CD4-positive, alpha-beta memory T cell (primary cell): ENCODE measurements around the gene ZFPL1. TPM values are rescaled to one million over a fixed set of nuclear protein-coding genes. Genes with fewer than 3 reads are reported as not detected.

Experiments
- CTCF ChIA-PET: fragments of 350-600 bp; sonication (Branson Sonifier 250); formaldehyde crosslinking; loops from one replicate; lab custom pipeline; 2021; ENCODE audit warnings: inconsistent platforms; ENCODE audit not compliant: partially characterized antibody; lab: Charles Lee
- POLR2A ChIA-PET: fragments of 350-600 bp; sonication (Branson Sonifier 250); formaldehyde crosslinking; loops from one replicate; lab custom pipeline; 2021; ENCODE audit not compliant: partially characterized antibody; lab: Charles Lee
- DNase-seq, 5 donors: peaks; one replicate each; pipeline versions ENCODE4 v3.0.0 to v3.0.0-alpha.2; 2020 to 2022; ENCODE audit warnings: mixed read lengths in 1 of 5
- H3K27ac ChIP-seq: one replicate; pipeline ENCODE4 v1.7.0; 2013; ENCODE audit warnings: low read depth, low read length
- H3K27me3 ChIP-seq: 2 replicates; pipeline ENCODE4 v1.7.0; 2013; ENCODE audit warnings: mild to moderate bottlenecking, low read length, moderate library complexity; ENCODE audit not compliant: insufficient read depth
- H3K36me3 ChIP-seq: 2 replicates; pipeline ENCODE4 v1.7.0; 2013; ENCODE audit warnings: mild to moderate bottlenecking, low read length, moderate library complexity; ENCODE audit not compliant: insufficient read depth
- H3K4me1 ChIP-seq: 2 replicates; pipeline ENCODE4 v1.7.0; 2013; ENCODE audit warnings: mild to moderate bottlenecking, low read length, moderate library complexity; ENCODE audit not compliant: insufficient read depth
- H3K4me3 ChIP-seq, 2 donors: one replicate each; pipeline ENCODE4 v1.7.0; 2013; ENCODE audit warnings: low read length in 2 of 2, mild to moderate bottlenecking in 1 of 2
- H3K9me3 ChIP-seq, 2 donors: one replicate each; pipeline ENCODE4 v1.7.0; 2013; ENCODE audit warnings: low read length in 2 of 2, control low read depth in 1 of 2; ENCODE audit not compliant: control insufficient read depth in 1 of 2
- H3K27ac Mint-ChIP-seq, 7 donors: one replicate each; pipeline ENCODE4 v1.8.0; 2020 to 2021; ENCODE audit warnings: mixed read lengths in 7 of 7, mild to moderate bottlenecking in 6 of 7, inconsistent platforms in 3 of 7, moderate library complexity in 3 of 7
- H3K27me3 Mint-ChIP-seq, 2 donors: one replicate each; pipeline ENCODE4 v1.8.0; 2020 to 2021; ENCODE audit warnings: mixed read lengths in 2 of 2
- H3K36me3 Mint-ChIP-seq, 2 donors: one replicate each; pipeline ENCODE4 v1.8.0; 2020 to 2021; ENCODE audit warnings: mixed read lengths in 2 of 2, inconsistent platforms in 1 of 2, mild to moderate bottlenecking in 1 of 2
- H3K4me1 Mint-ChIP-seq, 4 donors: one replicate each; pipeline ENCODE4 v1.8.0; 2020 to 2021; ENCODE audit warnings: mixed read lengths in 4 of 4, mild to moderate bottlenecking in 1 of 4
- H3K4me3 Mint-ChIP-seq, 8 donors: one replicate each; pipeline ENCODE4 v1.8.0; 2020 to 2021; ENCODE audit warnings: mixed read lengths in 8 of 8, mild to moderate bottlenecking in 7 of 8, moderate library complexity in 6 of 8, inconsistent platforms in 3 of 8
- H3K9me3 Mint-ChIP-seq, 8 donors: one replicate each; pipeline ENCODE4 v1.8.0; 2020 to 2021; ENCODE audit warnings: mixed read lengths in 8 of 8, mild to moderate bottlenecking in 5 of 8, inconsistent platforms in 3 of 8, moderate library complexity in 1 of 8
- intact Hi-C: fragments of 100-400 bp; cut with micrococcal nuclease; formaldehyde crosslinking; loops from one replicate; pipeline ENCODE4 v1.15.1; 2023
- polyA plus RNA-seq, 2 donors: library from polyadenylated mRNA; unstranded; fragments of 300-500 nt; fragmentation: Illumina TruSeq; gene quantifications; one replicate each; pipeline ENCODE4 v1.2.3, GENCODE V29; 2021
- total RNA-seq, 2 experiments: library from RNA; stranded (reverse); gene quantifications; one replicate each; pipeline ENCODE4 v1.2.3, GENCODE V29; 2021

ZFPL1 gene
- total and polyA plus RNA-seq, 4 experiments from 2014 or later, result 28.7 to 51.9 (median 39.8) TPM

DNA sequence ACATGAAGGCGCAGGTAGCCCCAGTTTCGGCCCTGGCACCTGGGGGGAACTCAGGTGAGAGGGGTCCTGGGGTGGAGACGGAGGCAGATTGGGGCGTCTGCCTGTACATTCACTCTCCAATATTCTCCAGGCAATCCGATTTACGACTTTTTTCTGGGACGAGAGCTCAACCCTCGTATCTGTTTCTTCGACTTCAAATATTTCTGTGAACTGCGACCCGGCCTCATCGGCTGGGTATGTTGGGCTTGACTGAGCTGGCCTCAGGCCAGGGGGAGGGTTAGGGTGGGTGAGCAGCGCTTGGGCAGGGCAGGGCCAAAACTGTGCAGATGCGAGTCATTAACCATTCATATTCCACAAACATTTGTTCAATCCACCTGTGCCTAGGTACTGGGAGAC lies 29.3 kb downstream of the ZFPL1 start:
- intact Hi-C loops, result loop anchor here (2.0 to 10.0 kb wide), 4 partner anchors 189 to 401 kb away; partner anchors contain the start of genes DPF2, PPP2R5B and RASGRP2

DNA sequence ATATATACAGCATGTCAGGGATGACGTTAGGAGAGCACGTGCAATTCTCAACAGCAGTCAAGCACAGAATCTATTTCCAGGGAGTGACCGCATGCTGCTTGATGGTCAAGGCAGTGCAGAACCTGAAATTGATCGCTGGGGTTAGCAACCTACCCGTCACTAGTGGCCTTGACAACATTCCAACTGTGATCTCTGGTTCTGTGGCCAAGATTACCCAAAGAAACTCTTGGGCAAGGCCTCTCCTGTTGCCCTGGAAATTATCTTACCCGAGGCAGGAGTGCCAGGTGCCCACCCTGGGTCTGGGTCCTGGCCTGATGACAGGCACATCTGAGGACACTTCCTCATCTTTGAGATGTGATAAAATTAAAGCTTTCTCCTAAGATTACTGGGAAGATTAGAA lies 29.8 kb downstream of the ZFPL1 start:
- POLR2A ChIA-PET, result interaction anchor here (1.3 to 15.5 kb wide), 4 partner anchors 7 to 27 kb away, joined by 3 to 320 read pairs (median 66); partner anchors contain the start of genes FAU, MRPL49, SYVN1 and VPS51
- H3K9me3 Mint-ChIP-seq, result peaks cover 0 to 1% (median 0%) of the 10 kb centered on the region in 8 donors
- peaks cover 18% of the 10 kb centered on the region for H3K36me3 ChIP-seq
- no peaks in the 10 kb centered on the region for H3K27me3 ChIP-seq
- H3K4me3 ChIP-seq, result no peak overlapping the region
- no peaks in the 10 kb centered on the region for H3K27me3 Mint-ChIP-seq
- CTCF ChIA-PET, result interaction anchor here (0.6 to 6.8 kb wide), 7 partner anchors 7 to 101 kb away, joined by 3 to 70 read pairs (median 5); partner anchors contain the start of genes FAU, MRPL49, SYVN1 and VPS51
- peaks cover 13 to 26% of the 10 kb centered on the region in 2 donors for H3K36me3 Mint-ChIP-seq
- H3K4me3 Mint-ChIP-seq, result peak overlapping the region in 6 of 8 donors; percentile 15 to 88 (median 82)
- no peaks in the 10 kb centered on the region for H3K9me3 ChIP-seq
- intact Hi-C loops, result loop anchor here (2.0 to 10.0 kb wide), 4 partner anchors 189 to 401 kb away; partner anchors contain the start of genes DPF2, PPP2R5B and RASGRP2
- peak overlapping the region; percentile 52 to 95 (median 76) for H3K27ac Mint-ChIP-seq
- no peak for DNase-seq
- H3K4me1 ChIP-seq, result peaks cover 46% of the 10 kb centered on the region
- H3K27ac ChIP-seq, result no peak overlapping the region
- peaks cover 16 to 61% (median 45%) of the 10 kb centered on the region in 4 donors for H3K4me1 Mint-ChIP-seq

More for the DNA sequence above, 29.3 kb downstream of the ZFPL1 start:
- peak overlapping the region; percentile 17 to 66 for H3K4me3 ChIP-seq
- peaks cover 16% of the 10 kb centered on the region for H3K36me3 ChIP-seq
- peaks cover 8 to 21% of the 10 kb centered on the region in 2 donors for H3K36me3 Mint-ChIP-seq
- H3K9me3 Mint-ChIP-seq, result peaks cover 0 to 1% (median 0%) of the 10 kb centered on the region in 8 donors
- peak overlapping the region; percentile 60 to 95 (median 76) for H3K27ac Mint-ChIP-seq
- H3K27ac ChIP-seq, result peak overlapping the region; percentile 59
- no peaks in the 10 kb centered on the region for H3K27me3 Mint-ChIP-seq
- CTCF ChIA-PET, result interaction anchor here (0.8 to 6.8 kb wide), 9 partner anchors 7 to 202 kb away, joined by 3 to 70 read pairs (median 5); partner anchors contain the start of genes ARL2, CDC42EP2, FAU and MRPL49
- no peaks in the 10 kb centered on the region for H3K27me3 ChIP-seq
- H3K4me1 ChIP-seq, result peaks cover 46% of the 10 kb centered on the region
- H3K4me3 Mint-ChIP-seq, result peak overlapping the region; percentile 64 to 88 (median 87)
- H3K9me3 ChIP-seq, result no peaks in the 10 kb centered on the region
- POLR2A ChIA-PET, result interaction anchor here (1.0 to 15.5 kb wide), 9 partner anchors 8 to 391 kb away, joined by 3 to 320 read pairs (median 4); partner anchors contain the start of genes FAU, MRPL49, PPP2R5B and SF1
- DNase-seq, result no peak
- H3K4me1 Mint-ChIP-seq, result peaks cover 16 to 61% (median 43%) of the 10 kb centered on the region in 4 donors

DNA sequence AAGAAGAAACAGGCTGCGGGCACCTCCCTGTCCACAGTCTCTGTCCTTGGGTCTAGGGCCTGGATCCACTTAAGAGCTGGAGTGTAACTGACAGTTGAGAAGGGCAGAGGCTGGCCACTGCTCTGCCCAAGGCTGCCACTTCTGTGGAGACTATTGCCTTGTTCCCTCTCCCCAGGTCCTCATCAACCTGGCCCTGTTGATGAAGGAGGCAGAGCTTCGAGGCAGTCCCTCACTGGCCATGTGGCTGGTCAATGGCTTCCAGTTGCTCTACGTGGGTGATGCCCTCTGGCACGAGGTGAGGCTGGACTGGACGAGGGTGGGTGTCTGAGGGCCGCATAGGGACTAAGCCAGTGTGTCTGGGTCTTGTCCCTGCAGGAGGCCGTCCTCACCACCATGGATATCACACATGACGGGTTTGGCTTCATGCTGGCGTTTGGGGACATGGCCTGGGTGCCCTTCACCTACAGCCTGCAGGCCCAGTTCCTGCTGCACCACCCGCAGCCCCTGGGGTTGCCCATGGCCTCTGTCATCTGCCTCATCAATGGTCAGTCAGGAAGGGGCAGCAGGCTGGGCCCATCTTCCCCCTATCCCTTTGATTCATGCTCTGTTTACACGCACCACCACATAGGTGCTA lies 30.6 kb downstream of the ZFPL1 start:
- H3K4me3 ChIP-seq, result no peak overlapping the region
- Mint-ChIP-seq H3K36me3 (peaks cover 14 to 29% of the 10 kb centered on the region in 2 donors), H3K4me3 (peak overlapping the region in 2 of 8 donors; percentile 32 to 86), H3K4me1 (peaks cover 18 to 61% (median 45%) of the 10 kb centered on the region in 4 donors), H3K27ac (peak overlapping the region in 5 of 7 donors; percentile 52 to 95 (median 72)), H3K9me3 (peaks cover 0 to 1% (median 0%) of the 10 kb centered on the region in 8 donors), H3K27me3 (no peaks in the 10 kb centered on the region)
- no peak for DNase-seq
- intact Hi-C loops, result loop anchor here (5.0 to 10.0 kb wide), 3 partner anchors 218 to 400 kb away; partner anchors contain the start of genes DPF2 and RASGRP2
- no peaks in the 10 kb centered on the region for H3K27me3 ChIP-seq
- H3K27ac ChIP-seq, result no peak overlapping the region
- no peaks in the 10 kb centered on the region for H3K9me3 ChIP-seq
- H3K4me1 ChIP-seq, result peaks cover 46% of the 10 kb centered on the region
- CTCF ChIA-PET, result interaction anchor here (0.6 to 6.8 kb wide), 2 partner anchors 16 to 102 kb away, joined by 3 to 70 read pairs; partner anchors contain the start of gene VPS51
- H3K36me3 ChIP-seq, result peaks cover 15% of the 10 kb centered on the region
- POLR2A ChIA-PET, result interaction anchor here (1.3 to 15.5 kb wide), 2 partner anchors 17 to 28 kb away, joined by 3 to 320 read pairs; partner anchors contain the start of gene VPS51

DNA sequence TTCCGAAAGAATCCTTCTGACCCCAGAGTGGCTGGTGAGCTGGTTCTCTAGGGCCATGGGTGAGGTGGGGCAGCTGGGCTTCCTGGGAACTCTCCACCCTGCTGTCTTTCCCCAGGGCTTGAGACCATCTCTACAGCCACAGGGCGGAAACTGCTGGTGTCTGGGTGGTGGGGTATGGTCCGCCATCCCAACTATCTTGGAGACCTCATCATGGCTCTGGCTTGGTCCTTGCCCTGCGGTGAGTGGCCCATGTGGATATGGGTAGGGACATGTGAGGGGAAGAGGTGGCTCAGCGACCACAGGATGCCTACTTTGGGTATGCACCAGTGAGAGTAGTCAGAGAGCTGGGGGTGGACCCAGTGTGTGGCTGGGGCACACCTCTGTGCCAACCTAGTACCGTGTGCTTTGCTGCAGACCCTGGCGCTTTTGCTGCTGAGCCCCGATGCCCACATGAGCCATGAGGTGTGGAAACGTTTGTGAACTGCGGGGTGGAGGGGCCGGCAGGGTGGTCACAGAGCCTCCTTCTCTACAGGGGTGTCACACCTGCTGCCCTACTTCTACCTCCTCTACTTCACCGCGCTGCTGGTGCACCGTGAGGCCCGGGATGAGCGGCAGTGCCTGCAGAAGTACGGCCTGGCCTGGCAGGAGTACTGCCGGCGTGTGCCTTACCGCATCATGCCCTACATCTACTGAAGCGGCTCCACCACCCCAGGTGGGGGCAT lies 31.5 kb downstream of the ZFPL1 start:
- ChIA-PET CTCF (interaction anchor here (1.1 to 3.3 kb wide), 3 partner anchors 20 to 268 kb away, joined by 4 to 23 read pairs (median 10); partner anchors contain the start of genes SYVN1 and VPS51), POLR2A (interaction anchor here (1.3 to 15.5 kb wide), 6 partner anchors 7 to 336 kb away, joined by 3 to 320 read pairs (median 21); partner anchors contain the start of genes SF1, SYVN1 and VPS51)
- Mint-ChIP-seq H3K27ac (peak overlapping the region in 6 of 7 donors; percentile 18 to 97 (median 66)), H3K9me3 (peaks cover 0 to 1% (median 0%) of the 10 kb centered on the region in 8 donors), H3K4me1 (peaks cover 14 to 64% (median 40%) of the 10 kb centered on the region in 4 donors), H3K27me3 (no peaks in the 10 kb centered on the region), H3K36me3 (peaks cover 19 to 31% of the 10 kb centered on the region in 2 donors), H3K4me3 (peak overlapping the region in 5 of 8 donors; percentile 15 to 94 (median 25))
- Histone ChIP-seq H3K27ac (peak overlapping the region; percentile 91), H3K27me3 (no peaks in the 10 kb centered on the region), H3K4me1 (peaks cover 41% of the 10 kb centered on the region), H3K4me3 (no peak overlapping the region), H3K36me3 (peaks cover 20% of the 10 kb centered on the region), H3K9me3 (no peaks in the 10 kb centered on the region)
- no peak for DNase-seq
- intact Hi-C loops, result loop anchor here (2.0 to 10.0 kb wide), 3 partner anchors 269 to 399 kb away; partner anchors contain the start of gene RASGRP2

DNA sequence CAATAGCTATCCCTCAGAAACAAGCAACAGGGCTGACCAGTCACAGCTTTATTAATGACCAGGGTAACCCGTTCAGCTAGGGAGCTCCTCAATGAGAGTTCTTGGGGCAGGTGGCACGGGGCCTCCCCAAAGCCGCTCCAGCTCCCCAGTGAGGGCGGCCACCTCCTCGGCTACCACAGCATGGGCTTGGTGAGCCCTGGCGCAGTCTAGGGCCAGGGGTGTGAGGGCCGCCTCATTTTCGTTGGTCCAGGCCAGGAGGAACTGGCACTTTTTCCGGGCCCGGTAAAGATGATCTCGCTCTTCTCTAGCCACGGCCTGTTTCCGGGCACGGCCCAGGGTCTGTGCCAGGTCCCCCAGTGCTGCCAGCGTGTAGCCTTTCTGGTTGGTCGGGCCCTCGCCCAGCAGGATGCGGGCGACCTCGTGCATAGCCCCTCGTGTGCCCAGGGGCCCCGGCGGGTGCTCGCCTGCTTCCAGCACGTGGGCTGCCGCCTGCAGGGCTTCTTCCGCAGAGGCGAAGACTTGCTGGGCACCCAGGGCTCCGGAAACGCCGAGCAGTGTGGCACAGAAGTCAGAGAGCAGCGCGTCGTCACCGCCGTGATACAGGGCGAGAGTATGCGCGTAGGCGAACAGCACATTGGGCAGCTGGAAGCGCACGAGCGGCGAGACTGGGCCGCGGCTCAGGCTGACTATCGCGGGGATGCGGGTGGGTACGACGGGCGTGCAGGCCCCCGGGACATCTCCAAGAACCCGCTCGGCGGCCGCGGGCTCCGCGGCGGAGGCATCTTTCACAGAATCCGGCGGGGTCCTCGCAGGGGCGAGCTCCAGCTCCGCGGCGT lies 32.6 kb downstream of the ZFPL1 start:
- Mint-ChIP-seq H3K4me3 (peak overlapping the region; percentile 86 to 94 (median 92)), H3K9me3 (peaks cover 0 to 1% (median 0%) of the 10 kb centered on the region in 8 donors), H3K36me3 (peaks cover 25 to 37% of the 10 kb centered on the region in 2 donors), H3K27ac (peak overlapping the region; percentile 92 to 98 (median 97)), H3K27me3 (no peaks in the 10 kb centered on the region), H3K4me1 (peaks cover 14 to 64% (median 38%) of the 10 kb centered on the region in 4 donors)
- Histone ChIP-seq H3K4me3 (peak overlapping the region; percentile 69 to 82), H3K36me3 (peaks cover 26% of the 10 kb centered on the region), H3K9me3 (no peaks in the 10 kb centered on the region), H3K27me3 (no peaks in the 10 kb centered on the region), H3K27ac (peak overlapping the region; percentile 91), H3K4me1 (peaks cover 41% of the 10 kb centered on the region)
- DNase-seq, result peak; percentile 58 to 79 (median 73)
- intact Hi-C loops, result loop anchor here (1.0 to 10.0 kb wide), 11 partner anchors 18 to 499 kb away; partner anchors contain the start of genes ATG2A, CDCA5, PCNX3 and RASGRP2
- ChIA-PET CTCF (interaction anchor here (0.9 to 3.3 kb wide), 10 partner anchors 14 to 338 kb away, joined by 3 to 23 read pairs (median 4); partner anchors contain the start of genes ARL2, SYVN1 and VPS51), POLR2A (interaction anchor here (0.5 to 15.5 kb wide), 28 partner anchors 8 to 871 kb away, joined by 3 to 320 read pairs (median 4); partner anchors contain the start of genes ARL2, ATG2A, CAPN1 and CDC42BPG)
